HG02885 (cell line): Measurements from ENCODE around the gene GNS.

Experiments
- ATAC-seq: cut with Tn5 transposase; IDR thresholded peaks from one replicate; pipeline ENCODE4 v1.9.1; 2021; ENCODE audit warnings: mild to moderate bottlenecking; ENCODE audit not compliant: unreplicated experiment, poor library complexity

GNS gene

GRCh38 chr12:64759035-64759894 is at the start of gene GNS:
Gene GNS (minus strand): TSS chr12:64759406. CDS start chr12:64759276, 130 bp downstream.
- ATAC-seq = peak; percentile 80

DNA sequence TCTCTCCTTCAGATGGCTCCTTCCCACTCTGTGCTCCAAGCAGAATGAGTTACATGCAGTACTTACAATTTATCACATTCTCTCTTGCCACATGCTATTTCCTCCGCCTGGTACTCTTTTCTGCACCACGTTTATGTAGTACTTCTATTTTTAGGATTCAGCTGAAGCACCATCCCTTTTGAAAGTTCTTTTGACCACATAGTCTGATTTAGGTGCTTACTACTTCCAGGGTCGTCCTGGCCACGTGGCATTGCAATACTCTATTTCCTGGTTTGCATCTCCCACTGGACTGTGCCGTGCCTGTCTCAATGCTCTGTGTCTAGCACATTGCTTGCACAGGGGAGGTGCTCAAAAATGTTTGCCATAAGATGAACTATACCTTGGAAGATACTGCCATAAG is 48.9 kb upstream of the GNS start:
- ATAC-seq = peak; percentile 59

DNA sequence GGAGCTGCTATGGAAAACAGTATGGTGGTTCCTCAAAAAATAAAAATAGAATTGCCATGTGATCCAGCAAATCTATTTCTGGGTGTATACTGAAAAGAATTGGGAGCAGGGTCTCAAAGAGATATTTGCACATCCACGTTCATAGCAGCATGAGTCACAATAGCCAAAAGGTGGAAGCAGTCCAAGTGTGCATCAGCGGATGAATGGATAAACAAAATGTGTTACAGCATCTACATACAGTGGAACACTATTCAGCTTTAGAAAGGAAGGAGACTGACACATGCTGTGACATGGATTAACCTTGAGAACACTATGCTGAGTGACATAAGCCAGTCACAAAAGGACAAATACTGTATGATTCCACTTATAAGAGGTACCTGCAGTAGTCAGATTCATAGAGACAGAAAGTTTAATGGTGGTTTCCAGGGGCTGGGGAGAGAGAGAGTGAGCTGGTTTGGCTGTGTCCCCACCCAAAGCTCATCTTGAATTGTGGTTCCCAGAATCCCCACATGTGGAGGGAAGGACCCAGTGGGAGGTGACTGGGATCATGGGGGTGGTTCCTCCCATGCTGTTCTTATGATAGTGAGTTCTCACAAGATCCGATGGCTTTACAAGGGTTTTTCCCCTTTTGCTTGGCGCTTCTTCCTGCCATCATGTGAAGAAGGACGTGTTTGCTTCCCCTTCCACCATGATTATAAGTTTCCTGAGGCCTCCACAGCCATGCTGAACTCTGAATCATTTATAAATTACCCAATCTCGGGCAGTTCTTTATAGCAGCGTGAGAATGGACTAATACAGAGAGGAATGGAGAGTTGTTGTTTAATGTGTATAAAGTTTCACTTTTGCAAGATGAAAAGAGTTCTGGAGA is 47.6 kb upstream of the GNS start:
- ATAC-seq = no peak

DNA sequence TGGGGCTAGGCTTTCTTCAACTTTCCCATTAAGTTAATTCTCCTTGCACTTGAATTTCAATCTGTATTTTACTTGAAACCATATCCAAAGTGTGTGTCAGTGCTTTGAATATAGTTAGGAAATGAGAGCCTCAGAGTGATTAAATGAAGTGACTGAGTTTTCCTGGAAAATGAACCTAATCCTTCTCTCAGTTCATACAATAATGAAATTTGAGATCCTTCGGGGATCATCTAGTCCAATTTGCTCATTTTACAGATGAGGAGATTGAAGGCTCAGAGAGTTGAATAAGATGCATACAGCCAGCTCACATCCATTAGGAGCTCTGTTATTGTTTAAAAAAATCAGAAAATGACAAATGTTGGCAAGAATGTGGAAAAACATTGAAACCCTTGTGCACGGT is 47.0 kb upstream of the GNS start:
- ATAC-seq = no peak

DNA sequence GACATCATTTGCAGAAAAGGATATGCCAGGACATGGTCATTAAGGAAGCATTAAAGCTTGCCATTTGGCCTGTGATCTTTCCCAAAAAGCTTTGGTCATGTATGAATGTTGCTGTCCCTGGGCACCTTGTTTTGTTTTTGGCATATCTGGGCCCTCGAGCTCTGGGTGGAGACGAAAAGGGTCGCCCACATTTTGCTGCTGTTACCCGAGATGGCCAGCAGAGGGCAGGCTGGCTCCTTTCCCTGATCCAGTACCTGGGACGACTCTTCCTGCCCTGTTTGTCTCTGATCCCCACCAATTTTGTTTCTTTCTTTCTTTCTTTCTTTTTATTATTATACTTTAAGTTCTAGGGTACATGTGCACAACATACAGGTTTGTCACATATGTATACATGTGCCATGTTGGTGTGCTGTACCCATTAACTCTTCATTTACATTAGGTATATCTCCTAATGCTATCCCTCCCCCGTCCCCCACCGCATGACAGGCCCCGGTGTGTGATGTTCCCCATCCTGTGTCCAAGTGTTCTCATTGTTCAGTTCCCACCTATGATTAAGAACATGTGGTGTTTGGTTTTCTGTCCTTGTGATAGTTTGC is 43.1 kb upstream of the GNS start:
- peak; percentile 65 for ATAC-seq

GRCh38 chr12:64801381-64801780 is 42.2 kb upstream of the GNS start:
- no peak for ATAC-seq

DNA sequence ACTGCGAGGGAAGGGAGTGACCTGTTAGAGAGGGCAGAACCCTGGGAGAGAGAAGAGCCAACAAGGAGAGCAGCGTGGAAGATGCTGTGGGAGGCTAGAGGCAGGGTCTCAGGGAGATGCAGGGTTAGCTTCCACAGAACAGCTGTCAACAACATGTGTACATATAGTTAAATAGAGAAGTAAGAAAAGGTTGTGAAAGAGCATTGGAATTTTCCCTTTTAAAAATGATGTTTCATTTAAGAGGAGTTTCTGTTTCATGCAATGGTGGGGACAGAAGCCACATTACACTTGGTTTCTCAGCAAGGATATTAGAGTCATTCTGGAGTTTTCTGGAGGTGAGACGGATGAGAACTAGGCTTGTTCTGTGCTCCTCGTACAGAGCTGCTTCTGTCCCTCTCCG is 41.4 kb upstream of the GNS start:
- ATAC-seq = peak; percentile 50

GRCh38 chr12:64798165-64798564 is 39.0 kb upstream of the GNS start:
- no peak for ATAC-seq

GRCh38 chr12:64797156-64797555 is 38.0 kb upstream of the GNS start:
- no peak for ATAC-seq

- ATAC-seq = peak; percentile 83
Observed at GRCh38 chr12:64796205-64796845, 37.1 kb upstream of the GNS start.

- ATAC-seq = no peak
Observed at GRCh38 chr12:64794305-64794704, 35.1 kb upstream of the GNS start.

GRCh38 chr12:64793610-64794009 is 34.4 kb upstream of the GNS start:
- no peak for ATAC-seq

GRCh38 chr12:64792128-64792527 is 32.9 kb upstream of the GNS start:
- no peak for ATAC-seq

- no peak for ATAC-seq
Observed at GRCh38 chr12:64791036-64791435, 31.8 kb upstream of the GNS start.

GRCh38 chr12:64790166-64790565 is 31.0 kb upstream of the GNS start:
- ATAC-seq = no peak

DNA sequence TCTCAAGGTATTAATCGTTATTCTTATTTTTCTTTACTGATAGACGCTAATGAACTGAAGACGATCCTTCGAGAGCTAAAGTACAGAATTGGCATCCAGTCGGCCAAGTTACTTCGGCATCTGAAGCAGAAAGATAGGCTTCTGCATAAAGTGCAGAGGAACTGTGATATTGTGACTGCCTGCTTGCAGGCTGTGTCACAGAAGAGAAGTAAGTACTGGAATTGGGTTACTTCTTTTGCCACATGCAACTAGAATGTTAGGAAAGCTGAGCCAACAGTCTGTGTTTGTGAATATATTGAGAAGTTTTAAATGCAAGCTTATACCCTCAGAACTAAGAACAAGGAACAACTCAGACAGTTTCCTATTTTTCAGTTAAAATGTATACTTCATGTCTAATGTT is 26.6 kb upstream of the GNS start:
- ATAC-seq = no peak

- no peak for ATAC-seq
Observed at GRCh38 chr12:64782191-64782876, 23.1 kb upstream of the GNS start.

GRCh38 chr12:64781280-64782190 is 22.3 kb upstream of the GNS start:
- peak; percentile 39 for ATAC-seq
